ENCODE measurements around the gene LINGO1. TPM values are rescaled to one million over a fixed set of nuclear protein-coding genes. Genes with fewer than 3 reads are reported as not detected.

LINGO1 gene
- total and polyA plus RNA-seq, 12 donors, result 0.21 to 2.7 (median 0.96) TPM; not detected in 2

GRCh38 chr15:77649610-77650009 lies 16.9 kb upstream of the LINGO1 start:
- H3K36me3 ChIP-seq (replicated peaks in 1 of 2), result no peaks in the 10 kb centered on the region
- 58 to 72% (median 63%) methylated on average over 3 of the region's 3 CpGs for WGBS, 4 donors
- H3K4me3 ChIP-seq, result no peak overlapping the region
- no peak for TF ChIP-seq POLR2A (IDR thresholded peaks at IDR 0.05)
- TF ChIP-seq, protein P1, sequence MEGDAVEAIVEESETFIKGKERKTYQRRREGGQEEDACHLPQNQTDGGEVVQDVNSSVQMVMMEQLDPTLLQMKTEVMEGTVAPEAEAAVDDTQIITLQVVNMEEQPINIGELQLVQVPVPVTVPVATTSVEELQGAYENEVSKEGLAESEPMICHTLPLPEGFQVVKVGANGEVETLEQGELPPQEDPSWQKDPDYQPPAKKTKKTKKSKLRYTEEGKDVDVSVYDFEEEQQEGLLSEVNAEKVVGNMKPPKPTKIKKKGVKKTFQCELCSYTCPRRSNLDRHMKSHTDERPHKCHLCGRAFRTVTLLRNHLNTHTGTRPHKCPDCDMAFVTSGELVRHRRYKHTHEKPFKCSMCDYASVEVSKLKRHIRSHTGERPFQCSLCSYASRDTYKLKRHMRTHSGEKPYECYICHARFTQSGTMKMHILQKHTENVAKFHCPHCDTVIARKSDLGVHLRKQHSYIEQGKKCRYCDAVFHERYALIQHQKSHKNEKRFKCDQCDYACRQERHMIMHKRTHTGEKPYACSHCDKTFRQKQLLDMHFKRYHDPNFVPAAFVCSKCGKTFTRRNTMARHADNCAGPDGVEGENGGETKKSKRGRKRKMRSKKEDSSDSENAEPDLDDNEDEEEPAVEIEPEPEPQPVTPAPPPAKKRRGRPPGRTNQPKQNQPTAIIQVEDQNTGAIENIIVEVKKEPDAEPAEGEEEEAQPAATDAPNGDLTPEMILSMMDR (IDR thresholded peaks at IDR 0.05), result no peak
- H3K27me3 ChIP-seq, result no peaks in the 10 kb centered on the region
- no peak overlapping the region for H3K27ac ChIP-seq
- H3K9me3 ChIP-seq (replicated peaks in 1 of 3), result peaks cover 0 to 5% (median 0%) of the 10 kb centered on the region in 3 donors
- DNase-seq, result no peak
- intact Hi-C loops (cut with DNase I), result no loop called here
- H3K4me1 ChIP-seq (replicated peaks in 1 of 2), result no peaks in the 10 kb centered on the region

- H3K4me3 ChIP-seq, result no peak overlapping the region
- TF ChIP-seq POLR2A (IDR thresholded peaks at IDR 0.05), result no peak
- TF ChIP-seq, protein P1 (IDR thresholded peaks at IDR 0.05), result no peak
- DNase-seq, result no peak
- WGBS, 4 donors, result 83 to 90% (median 86%) methylated on average over 5 to 6 of the region's 6 CpGs
- H3K4me1 ChIP-seq (replicated peaks in 1 of 2), result no peaks in the 10 kb centered on the region
- H3K9me3 ChIP-seq (replicated peaks in 1 of 3), result peaks cover 0 to 3% (median 0%) of the 10 kb centered on the region in 3 donors
- no peaks in the 10 kb centered on the region for H3K36me3 ChIP-seq (replicated peaks in 1 of 2)
- H3K27ac ChIP-seq, result no peak overlapping the region
- intact Hi-C loops (cut with DNase I), result no loop called here
- H3K27me3 ChIP-seq, result no peaks in the 10 kb centered on the region
Observed at GRCh38 chr15:77649017-77649416, 16.3 kb upstream of the LINGO1 start.

GRCh38 chr15:77647961-77648360 lies 15.2 kb upstream of the LINGO1 start:
- no peaks in the 10 kb centered on the region for H3K4me1 ChIP-seq (replicated peaks in 1 of 2)
- 84 to 95% (median 93%) methylated on average over 4 of the region's 4 CpGs for WGBS, 4 donors
- no peaks in the 10 kb centered on the region for H3K9me3 ChIP-seq (replicated peaks in 1 of 3)
- H3K27me3 ChIP-seq, result no peaks in the 10 kb centered on the region
- no peaks in the 10 kb centered on the region for H3K36me3 ChIP-seq (replicated peaks in 1 of 2)
- no peak overlapping the region for H3K27ac ChIP-seq
- intact Hi-C loops (cut with DNase I), result no loop called here
- TF ChIP-seq, protein P1 (IDR thresholded peaks at IDR 0.05), result no peak
- TF ChIP-seq POLR2A (IDR thresholded peaks at IDR 0.05), result no peak
- H3K4me3 ChIP-seq, result no peak overlapping the region
- DNase-seq, result no peak

GRCh38 chr15:77646104-77646694 lies 13.5 kb upstream of the LINGO1 start:
- TF ChIP-seq, protein P1 (IDR thresholded peaks at IDR 0.05), result no peak
- TF ChIP-seq POLR2A (IDR thresholded peaks at IDR 0.05), result no peak
- WGBS, 4 donors, result 85 to 97% (median 87%) methylated on average over 5 to 8 of the region's 8 CpGs
- intact Hi-C loops (cut with DNase I), result no loop called here

More at GRCh38 chr15:77646104-77646694, 13.5 kb upstream of the LINGO1 start:
- H3K27me3 ChIP-seq, result no peaks in the 10 kb centered on the region
- H3K4me3 ChIP-seq, result no peak overlapping the region
- no peaks in the 10 kb centered on the region for H3K36me3 ChIP-seq (replicated peaks in 1 of 2)
- H3K27ac ChIP-seq, result no peak overlapping the region
- H3K4me1 ChIP-seq (replicated peaks in 1 of 2), result no peaks in the 10 kb centered on the region
- no peaks in the 10 kb centered on the region for H3K9me3 ChIP-seq (replicated peaks in 1 of 3)
- DNase-seq, result no peak

Data from adrenal gland (tissue), 12 donors.